ENCODE data around the gene AMPH. TPM values are rescaled to one million over a fixed set of nuclear protein-coding genes. Genes with fewer than 3 reads are reported as not detected.

The AMPH gene
- total and polyA plus RNA-seq, 9 of the 15 experiments (the other 6 are each of a cell fraction or from before 2014, with no cell fraction given) = 0.03 to 0.35 TPM; not detected in 7

- TF ChIP-seq ZNF592 (IDR thresholded peaks at IDR 0.05) (no peak), SMAD3 (CRISPR knock-in tag; conservative IDR thresholded peaks at IDR 0.05) (no peak), HEY1 (CRISPR knock-in tag; IDR thresholded peaks at IDR 0.05; ENCODE audit: borderline replicate concordance) (no peak), HINFP (tag; conservative IDR thresholded peaks at IDR 0.05; ENCODE audit: low read depth) (no peak), FOXJ3 (CRISPR knock-in tag; IDR thresholded peaks at IDR 0.05) (no peak), PHF20 (IDR thresholded peaks at IDR 0.05; ENCODE audit: partially characterized antibody) (no peak), HDAC8 (tag; IDR thresholded peaks at IDR 0.05) (no peak), HES1 (IDR thresholded peaks at IDR 0.05; ENCODE audit: low read depth) (no peak), SNAPC5 (CRISPR knock-in tag; IDR thresholded peaks at IDR 0.05) (no peak)
These were observed 112.6 kb downstream of the AMPH start (continued) for GRCh38 chr7:38518541-38518940.

Measured in K562 (cell line).